GM12891 (cell line): ENCODE measurements around the gene ACCS.

ENCODE experiments used
- DNase-seq: peaks from one replicate; pipeline ENCODE4 v3.0.0; 2011; ENCODE audit warnings: low spot score; ENCODE audit not compliant: insufficient read length
- FAIRE-seq: peaks from 2 replicates; lab custom pipeline; 2011; peaks lifted over from hg19 to GRCh38; lab: Jason Lieb, UNC
- PAX5 ChIP-seq: IDR thresholded peaks from 2 replicates; pipeline ENCODE4 v1.6.1; 2011; ENCODE audit warnings: low read length, moderate library complexity, mild to moderate bottlenecking; ENCODE audit not compliant: insufficient read depth, severe bottlenecking
- POLR2A ChIP-seq: IDR thresholded peaks from 2 replicates; pipeline ENCODE4 v1.6.1; 2011; ENCODE audit warnings: low read depth, low read length, control low read depth
- POLR2AphosphoS5 ChIP-seq: IDR thresholded peaks from 2 replicates; pipeline ENCODE4 v1.6.1; 2011; ENCODE audit warnings: low read depth, low read length, control low read depth
- POU2F2 ChIP-seq: IDR thresholded peaks from 2 replicates; pipeline ENCODE4 v1.6.1; 2011; ENCODE audit warnings: low read depth, mild to moderate bottlenecking, control low read depth, low read length, moderate library complexity
- SPI1 ChIP-seq: IDR thresholded peaks from 2 replicates; pipeline ENCODE4 v1.6.1; 2011; ENCODE audit warnings: low read depth, low read length, control low read depth
- TAF1 ChIP-seq: IDR thresholded peaks from 2 replicates; pipeline ENCODE4 v1.6.1; 2011; ENCODE audit warnings: low read depth, low read length, control low read depth

The ACCS gene

DNA sequence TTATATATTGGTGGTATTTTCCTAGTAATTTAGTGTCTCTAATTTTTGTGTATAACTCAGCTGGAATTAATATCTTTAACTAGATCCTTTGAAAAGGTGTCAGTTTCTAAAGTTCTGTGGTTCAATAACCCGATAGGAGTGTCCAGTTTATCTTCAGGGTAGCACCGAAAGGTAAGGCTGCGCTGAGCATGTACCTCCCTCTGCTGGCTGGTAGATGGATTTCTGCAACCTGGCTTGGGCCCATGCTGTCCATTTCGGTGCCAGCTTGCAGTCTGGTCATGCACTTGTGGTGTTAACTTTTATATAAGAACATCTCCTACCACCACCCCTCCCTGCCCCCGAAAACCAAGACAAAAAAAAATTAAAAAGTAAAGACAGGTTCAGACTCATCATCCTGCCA lies 54.1 kb downstream of the ACCS start:
- DNase-seq (no peak), FAIRE-seq (no peak)
- TF ChIP-seq SPI1 (no peak), POLR2A (no peak), POLR2AphosphoS5 (no peak), POU2F2 (no peak), TAF1 (no peak), PAX5 (no peak)

DNA sequence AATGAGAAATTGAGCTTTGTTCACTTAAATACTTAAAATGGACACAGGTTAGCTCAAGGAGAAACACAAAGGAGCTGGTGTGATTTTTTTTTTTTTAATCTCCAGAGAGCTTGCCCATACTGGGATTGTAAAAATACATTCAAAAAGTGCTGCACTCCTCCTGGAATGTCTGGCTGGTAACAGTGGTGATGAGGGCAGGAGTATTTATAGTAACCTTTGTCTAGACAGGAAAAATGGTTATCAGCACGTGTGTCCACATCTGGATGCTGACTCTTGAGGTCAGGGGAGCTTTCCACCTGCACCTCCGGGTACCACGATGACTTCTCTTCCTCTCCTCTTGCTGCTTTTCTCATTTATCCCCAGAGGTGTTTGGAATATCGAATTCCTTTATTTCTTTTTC lies 59.5 kb downstream of the ACCS start:
- DNase-seq = no peak
- TF ChIP-seq POLR2AphosphoS5 = no peak
- TF ChIP-seq SPI1 = no peak
- no peak for TF ChIP-seq TAF1
- TF ChIP-seq POU2F2 = no peak
- no peak for TF ChIP-seq POLR2A
- no peak for TF ChIP-seq PAX5
- no peak for FAIRE-seq

DNA sequence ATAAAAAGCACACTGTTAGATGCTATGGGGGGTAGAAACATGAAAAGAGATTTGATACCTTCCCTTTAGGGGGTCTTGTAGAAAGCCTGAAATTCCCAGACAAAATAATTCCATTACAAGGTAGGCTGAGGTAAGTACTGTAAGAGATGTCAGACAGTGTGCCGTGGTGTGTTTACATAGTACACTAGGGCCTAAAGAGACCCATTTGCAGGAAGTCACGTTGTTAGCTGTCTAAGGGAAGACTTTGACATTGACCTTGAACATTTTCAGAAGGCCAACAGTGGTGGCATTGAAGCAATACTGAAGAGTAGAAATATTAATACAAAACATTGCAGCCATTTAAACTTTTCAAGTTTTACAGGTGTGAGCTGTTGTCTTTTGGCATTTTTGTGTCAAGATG lies 60.2 kb downstream of the ACCS start:
- FAIRE-seq (no peak), DNase-seq (no peak)
- TF ChIP-seq POLR2A (no peak), PAX5 (no peak), POU2F2 (no peak), TAF1 (no peak), SPI1 (no peak), POLR2AphosphoS5 (no peak)

DNA sequence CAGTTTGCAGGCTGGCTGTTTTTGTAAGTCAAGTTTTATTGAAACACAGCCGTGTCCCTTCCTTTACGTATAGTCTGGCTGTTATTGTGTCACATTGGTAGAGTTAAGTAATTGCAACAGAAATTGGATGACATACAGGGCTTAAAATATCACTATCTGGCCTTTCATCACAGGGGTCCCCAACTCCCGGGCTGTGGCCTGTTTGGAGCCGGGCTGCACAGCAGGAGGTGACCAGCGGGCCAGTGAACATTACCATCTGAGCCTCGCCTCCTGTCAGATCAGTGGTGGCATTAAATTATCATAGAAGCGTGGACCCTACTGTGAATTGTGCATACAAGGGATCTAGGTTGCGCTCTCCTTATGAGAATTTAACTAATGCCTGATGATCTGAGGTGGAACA lies 61.1 kb downstream of the ACCS start:
- FAIRE-seq (no peak), DNase-seq (no peak)
- TF ChIP-seq POLR2A = no peak
- TF ChIP-seq SPI1 = no peak
- no peak for TF ChIP-seq TAF1
- no peak for TF ChIP-seq POLR2AphosphoS5
- no peak for TF ChIP-seq POU2F2
- no peak for TF ChIP-seq PAX5

DNA sequence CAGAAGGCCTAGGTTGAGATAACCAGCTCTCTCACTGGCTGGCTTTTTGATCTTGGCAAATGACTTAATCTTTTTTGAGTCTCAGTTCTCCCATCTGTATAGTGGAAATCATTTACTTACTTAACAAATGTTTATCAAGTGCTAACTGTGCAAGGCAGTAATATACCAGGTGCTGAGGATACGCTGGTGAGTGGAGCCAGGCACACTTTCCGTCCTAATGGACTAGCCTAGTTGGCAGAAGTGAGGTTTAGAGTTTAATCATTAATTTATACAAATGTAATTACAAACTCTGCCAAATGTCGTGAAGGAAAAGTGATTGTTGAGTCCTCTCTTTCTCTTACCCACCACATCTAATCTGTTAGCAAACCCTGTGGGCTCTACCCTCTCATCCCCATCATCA lies 62.7 kb downstream of the ACCS start:
- DNase-seq (no peak), FAIRE-seq (no peak)
- no peak for TF ChIP-seq PAX5
- TF ChIP-seq POLR2A = no peak
- no peak for TF ChIP-seq POU2F2
- TF ChIP-seq SPI1 = no peak
- no peak for TF ChIP-seq TAF1
- TF ChIP-seq POLR2AphosphoS5 = no peak

DNA sequence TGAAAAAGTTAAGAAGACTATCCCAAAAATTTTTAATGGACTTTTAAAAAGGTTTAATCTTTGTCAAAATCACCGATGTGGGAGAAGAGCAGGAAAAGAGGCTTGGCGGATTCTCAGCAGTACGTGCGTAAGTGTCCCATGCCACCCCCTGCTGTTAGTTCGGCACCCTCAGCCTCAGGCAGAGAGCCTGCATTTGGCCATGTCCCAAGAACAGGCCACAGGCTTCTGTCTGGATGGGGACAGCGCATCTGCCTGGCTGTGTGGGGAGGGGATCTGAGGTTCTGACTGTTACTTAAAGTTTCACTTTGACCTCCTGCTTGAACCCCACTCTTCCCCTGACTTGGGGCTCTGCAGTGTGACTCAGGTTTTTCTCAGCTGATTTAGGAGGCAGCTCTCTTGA lies 64.7 kb downstream of the ACCS start:
- no peak for TF ChIP-seq TAF1
- no peak for TF ChIP-seq POLR2AphosphoS5
- TF ChIP-seq POU2F2 = no peak
- TF ChIP-seq PAX5 = no peak
- no peak for FAIRE-seq
- DNase-seq = no peak

DNA sequence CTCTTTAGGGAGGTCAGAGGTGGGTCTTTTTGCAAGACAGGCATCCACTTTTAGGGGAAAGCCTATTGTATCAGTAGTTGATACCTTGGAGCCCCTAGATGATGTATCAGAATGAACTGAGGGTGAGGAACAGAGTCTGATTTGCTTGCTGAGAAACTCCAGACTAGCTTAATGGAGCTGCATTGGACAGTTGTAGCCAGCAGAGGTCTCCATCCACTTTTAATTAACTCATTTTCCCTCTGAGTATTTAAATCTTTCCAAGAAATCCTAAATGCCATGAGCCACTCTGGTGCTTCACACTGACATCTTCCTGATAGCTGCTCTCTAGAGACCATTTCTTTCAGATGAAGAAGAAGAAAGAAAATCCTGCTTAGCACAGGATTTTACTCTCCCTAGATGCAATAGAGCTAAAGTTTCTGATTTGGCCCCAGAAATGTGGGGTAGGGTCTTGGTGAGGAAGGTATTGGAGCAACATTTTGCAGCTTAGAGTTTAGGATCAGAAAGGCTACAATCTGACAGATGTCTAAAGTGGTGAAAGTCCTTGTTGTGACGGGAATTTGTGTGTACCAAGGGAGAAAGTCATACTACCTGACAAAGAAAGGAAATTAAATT lies 67.4 kb downstream of the ACCS start:
- no peak for TF ChIP-seq POLR2A
- no peak for TF ChIP-seq POU2F2
- TF ChIP-seq SPI1 = no peak
- no peak for TF ChIP-seq POLR2AphosphoS5
- no peak for TF ChIP-seq PAX5
- no peak for TF ChIP-seq TAF1
- DNase-seq (no peak), FAIRE-seq (no peak)
